Gastrocnemius medialis (tissue), 4 donors: ENCODE measurements around the gene POLR3B. TPM values are rescaled to one million over a fixed set of nuclear protein-coding genes. Genes with fewer than 3 reads are reported as not detected.

Experiments used
- ATAC-seq, 2 donors: fragments of 150-250 bp; one replicate each; pipeline ENCODE4 v1.9.1; 2016
- DNase-seq, 2 donors: peaks; one replicate each; pipeline ENCODE4 v3.0.0-alpha.2; 2019
- H3K27ac ChIP-seq, 4 donors: fragments of 200-600 bp; sonication (generic); 1 replicate in 1 of 4; 2 replicates in 3 of 4; pipeline ENCODE4 v1.5.1; 2016 to 2018; ENCODE audit warnings: mild to moderate bottlenecking in 2 of 4, moderate library complexity in 1 of 4
- H3K27me3 ChIP-seq, 3 donors: fragments of 200-600 bp; sonication (generic) in 2 of 3; 1 replicate in 1 of 3; 2 replicates in 2 of 3; pipeline versions ENCODE4 v1.5.1 to v1.6.0; 2016 to 2019; ENCODE audit warnings: mild to moderate bottlenecking in 1 of 3, moderate library complexity in 1 of 3
- H3K36me3 ChIP-seq, 2 donors: fragments of 200-600 bp; sonication (generic) in 1 of 2; one replicate each; pipeline ENCODE4 v1.5.1; 2017 to 2018
- H3K4me1 ChIP-seq, 2 donors: fragments of 200-600 bp; sonication (generic) in 1 of 2; one replicate each; pipeline ENCODE4 v1.5.1; 2016 to 2017; ENCODE audit warnings: mild to moderate bottlenecking in 2 of 2
- H3K4me3 ChIP-seq, 4 donors: fragments of 200-600 bp; sonication (generic) in 3 of 4; 1 replicate in 1 of 4; 2 replicates in 3 of 4; pipeline ENCODE4 v1.5.1; 2016 to 2019; ENCODE audit warnings: mild to moderate bottlenecking in 2 of 4
- H3K9me3 ChIP-seq, 3 donors: fragments of 200-600 bp; sonication (generic) in 2 of 3; 1 replicate in 1 of 3; 2 replicates in 2 of 3; pipeline ENCODE4 v1.5.1; 2016 to 2019
- CTCF ChIP-seq, 5 experiments: fragments of 450-650 bp in 3 of 5; fragments of 200-600 bp in 2 of 5; sonication (generic) in 2 of 5; IDR thresholded peaks in 4 of 5; conservative IDR thresholded peaks in 1 of 5; 1 replicate in 4 of 5; 2 replicates in 1 of 5; pipeline ENCODE4 v1.5.1; 2016 to 2019; ENCODE audit warnings: antibody characterized with exemption in 5 of 5, mild to moderate bottlenecking in 3 of 5, moderate library complexity in 3 of 5
- POLR2A ChIP-seq, 2 donors: fragments of 450-650 bp; IDR thresholded peaks; one replicate each; pipeline ENCODE4 v1.6.1; 2017; ENCODE audit warnings: antibody characterized with exemption in 2 of 2, mild to moderate bottlenecking in 2 of 2, moderate library complexity in 2 of 2
- in situ Hi-C, 4 donors: fragments of 200-750 bp; cut with MboI; loops; one replicate each; pipeline versions ENCODE4 v1.15.0 to v1.8.0; 2017; ENCODE audit warnings: low sequenced_read_pairs in 4 of 4
- intact Hi-C: fragments of 100-400 bp; cut with DNase I; formaldehyde crosslinking; loops from one replicate; pipeline ENCODE4 v1.15.1; 2023; ENCODE audit warnings: low total_unique reads
- total RNA-seq, 4 donors: library from RNA; depleted of rRNA; stranded (reverse); fragments of >200 nt; gene quantifications; one replicate each; pipeline versions ENCODE4 v1.1.0 to v1.2.3, GENCODE V29; 2016

The POLR3B gene
- total RNA-seq, 4 donors from 2014 or later, result 4.2 to 9.5 (median 6.4) TPM

GRCh38 chr12:106436164-106436563 is 78.6 kb downstream of the POLR3B start:
- H3K9me3 ChIP-seq, result no peaks in the 10 kb centered on the region
- in situ Hi-C loops, result no loop called here
- H3K36me3 ChIP-seq, result peaks cover 4 to 24% of the 10 kb centered on the region in 2 donors
- TF ChIP-seq POLR2A (IDR thresholded peaks at IDR 0.05) (no peak), CTCF (IDR thresholded peaks at IDR 0.05 in 4 of 5, conservative IDR thresholded peaks at IDR 0.05 in 1 of 5) (no peak)
- H3K27me3 ChIP-seq, result no peaks in the 10 kb centered on the region
- no peak overlapping the region for H3K4me3 ChIP-seq
- no peak for DNase-seq
- no peak overlapping the region for H3K27ac ChIP-seq
- H3K4me1 ChIP-seq, result no peaks in the 10 kb centered on the region
- intact Hi-C loops, result no loop called here
- ATAC-seq, result no peak

- H3K27me3 ChIP-seq, result no peaks in the 10 kb centered on the region
- TF ChIP-seq POLR2A (IDR thresholded peaks at IDR 0.05), result no peak
- no peak for TF ChIP-seq CTCF (IDR thresholded peaks at IDR 0.05 in 4 of 5, conservative IDR thresholded peaks at IDR 0.05 in 1 of 5)
- intact Hi-C loops, result no loop called here
- H3K36me3 ChIP-seq, result peaks cover 4 to 17% of the 10 kb centered on the region in 2 donors
- in situ Hi-C loops, result no loop called here
- H3K4me1 ChIP-seq, result no peaks in the 10 kb centered on the region
- no peak for ATAC-seq
- no peak overlapping the region for H3K4me3 ChIP-seq
- DNase-seq, result no peak
- H3K9me3 ChIP-seq, result no peaks in the 10 kb centered on the region
- no peak overlapping the region for H3K27ac ChIP-seq
Measured at GRCh38 chr12:106442575-106442974, 85.0 kb downstream of the POLR3B start.

- in situ Hi-C loops, result no loop called here
- no peaks in the 10 kb centered on the region for H3K27me3 ChIP-seq
Measured at GRCh38 chr12:106445053-106445452, 87.5 kb downstream of the POLR3B start.

DNA sequence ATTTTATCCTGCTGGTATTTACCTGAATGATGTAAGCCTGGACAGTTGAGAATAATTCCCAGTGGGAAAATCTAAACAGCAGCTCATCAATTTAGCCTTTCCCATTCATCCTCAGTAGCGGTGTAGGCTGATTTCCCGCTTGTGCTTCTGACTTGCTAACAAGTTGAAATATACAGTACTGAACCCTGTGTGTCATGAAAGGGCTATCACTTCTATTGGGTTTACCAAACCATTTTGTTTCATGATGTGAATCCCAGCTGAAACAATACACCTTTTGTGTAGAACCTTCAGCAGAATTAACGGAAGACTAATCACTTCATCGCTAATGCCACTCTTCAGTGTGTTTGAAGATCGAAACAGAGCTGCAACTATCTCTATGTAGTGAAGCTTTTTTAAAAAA is 88.4 kb downstream of the POLR3B start:
- in situ Hi-C loops, result no loop called here
- no peak for ATAC-seq
- intact Hi-C loops, result no loop called here

More at GRCh38 chr12:106445053-106445452, 87.5 kb downstream of the POLR3B start:
- no peak for TF ChIP-seq CTCF (IDR thresholded peaks at IDR 0.05 in 4 of 5, conservative IDR thresholded peaks at IDR 0.05 in 1 of 5)
- TF ChIP-seq POLR2A (IDR thresholded peaks at IDR 0.05), result no peak
- ATAC-seq, result no peak
- intact Hi-C loops, result no loop called here
- Histone ChIP-seq H3K9me3 (no peaks in the 10 kb centered on the region), H3K4me1 (no peaks in the 10 kb centered on the region), H3K36me3 (peaks cover 0 to 13% of the 10 kb centered on the region in 2 donors), H3K27ac (no peak overlapping the region), H3K4me3 (no peak overlapping the region)
- no peak for DNase-seq

More for the DNA sequence above, 88.4 kb downstream of the POLR3B start:
- DNase-seq, result no peak
- Histone ChIP-seq H3K4me3 (no peak overlapping the region), H3K4me1 (no peaks in the 10 kb centered on the region), H3K27me3 (no peaks in the 10 kb centered on the region), H3K36me3 (peaks cover 0 to 13% of the 10 kb centered on the region in 2 donors), H3K9me3 (no peaks in the 10 kb centered on the region), H3K27ac (no peak overlapping the region)
- TF ChIP-seq POLR2A (IDR thresholded peaks at IDR 0.05), result no peak
- TF ChIP-seq CTCF (IDR thresholded peaks at IDR 0.05 in 4 of 5, conservative IDR thresholded peaks at IDR 0.05 in 1 of 5), result no peak
